Activated T-cell treated with anti-CD3 and anti-CD28 coated beads, Interleukin-2, amount 50 U/mL, for 72 hours (primary cell): Measurements from ENCODE around the gene FAM236B. TPM values are rescaled to one million over a fixed set of nuclear protein-coding genes. Genes with fewer than 3 reads are reported as not detected.
"Not testable (repeated sequence)": the region's sequence is repeated elsewhere in the genome, so short reads cannot be mapped to it uniquely, and the experiment has no call there.

Experiments
- ATAC-seq, 2 donors: fragments of 150-1000 bp; cut with Tn5 transposase; replicated peaks in 1 of 2; 2 replicates each; pipeline ENCODE4 v1.10.0; 2021; ENCODE audit warnings: moderate library complexity in 2 of 2, mild to moderate bottlenecking in 1 of 2
- DNase-seq, 2 donors: peaks; one replicate each; pipeline ENCODE4 v3.0.0; 2021 to 2022; ENCODE audit warnings: mixed read lengths in 1 of 2
- H3K27ac Mint-ChIP-seq: one replicate; pipeline ENCODE4 v1.8.0; 2022; ENCODE audit warnings: mild to moderate bottlenecking, moderate library complexity, mixed read lengths
- H3K27me3 Mint-ChIP-seq: one replicate; pipeline ENCODE4 v1.8.0; 2022; ENCODE audit warnings: low read depth, mixed read lengths
- H3K36me3 Mint-ChIP-seq, 2 donors: one replicate each; pipeline ENCODE4 v1.8.0; 2022; ENCODE audit warnings: mixed read lengths in 2 of 2, mild to moderate bottlenecking in 1 of 2; ENCODE audit not compliant: insufficient read depth in 2 of 2
- H3K4me1 Mint-ChIP-seq: one replicate; pipeline ENCODE4 v1.8.0; 2022; ENCODE audit warnings: low read depth, mixed read lengths
- H3K4me3 Mint-ChIP-seq, 2 donors: one replicate each; pipeline ENCODE4 v1.8.0; 2022; ENCODE audit warnings: mild to moderate bottlenecking in 2 of 2, mixed read lengths in 2 of 2, moderate library complexity in 2 of 2
- H3K9me3 Mint-ChIP-seq, 2 donors: one replicate each; pipeline ENCODE4 v1.8.0; 2022; ENCODE audit warnings: mixed read lengths in 2 of 2
- total RNA-seq, 2 donors: library from RNA; stranded (reverse); gene quantifications; one replicate each; pipeline ENCODE4 v1.2.3, GENCODE V29; 2022

Gene FAM236B
- total RNA-seq, 2 donors from 2014 or later, result not detected

DNA sequence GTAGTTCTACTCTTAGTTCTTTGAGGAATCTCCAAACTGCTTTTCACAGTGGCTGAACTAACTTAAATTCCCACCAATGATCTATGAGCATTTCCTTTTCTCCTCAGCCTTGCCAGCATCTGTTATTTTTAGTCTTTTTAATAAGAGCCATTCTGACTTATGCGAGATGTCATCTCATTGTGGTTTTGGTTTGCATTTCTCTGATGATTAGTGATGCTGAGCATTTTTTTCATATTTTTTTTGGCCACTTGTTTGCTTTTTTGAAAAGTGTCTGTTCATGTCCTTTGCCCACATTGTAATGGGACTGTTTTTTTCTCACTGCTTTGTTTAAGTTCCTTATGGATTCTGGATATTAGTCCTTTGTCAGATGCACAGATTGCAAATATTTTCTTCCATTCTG lies 46.9 kb downstream of the FAM236B start:
- Mint-ChIP-seq H3K36me3 (no peaks in the 10 kb centered on the region), H3K4me1 (no peaks in the 10 kb centered on the region), H3K27me3 (peaks cover 68% of the 10 kb centered on the region), H3K9me3 (peaks cover 0 to 4% of the 10 kb centered on the region in 2 donors), H3K4me3 (no peak overlapping the region), H3K27ac (no peak overlapping the region)
- DNase-seq, result no peak
- no peak for ATAC-seq

DNA sequence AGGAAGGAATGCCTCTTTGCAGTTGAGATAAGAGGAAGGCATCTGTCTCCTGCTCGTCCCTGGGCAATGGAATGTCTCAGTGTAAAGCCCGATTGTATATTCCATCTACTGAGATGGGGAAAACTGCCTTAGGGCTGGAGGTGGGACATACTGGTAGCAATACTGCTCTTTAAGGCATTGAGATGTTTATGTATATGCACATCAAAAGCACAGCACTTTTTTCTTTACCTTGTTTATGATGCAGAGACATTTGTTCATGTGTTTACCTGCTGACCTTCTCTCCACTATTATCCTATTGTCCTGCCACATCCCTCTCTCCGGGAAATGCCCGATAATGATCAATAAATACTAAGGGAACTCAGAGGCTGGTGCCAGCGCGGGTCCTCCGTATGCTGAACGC lies 48.8 kb downstream of the FAM236B start:
- ATAC-seq, H3K27ac Mint-ChIP-seq, H3K4me1 Mint-ChIP-seq, H3K4me3 Mint-ChIP-seq, H3K9me3 Mint-ChIP-seq, DNase-seq, H3K36me3 Mint-ChIP-seq: not testable (repeated sequence)
- peaks cover 75% of the 10 kb centered on the region for H3K27me3 Mint-ChIP-seq

Other genes with a start within 250 kb of the FAM236B start
- 10 to 100 TPM; 23.5 to 24.3 TPM for gene HDAC8, start 209.8 kb downstream of the FAM236B start, total RNA-seq
- 1 to 10 TPM; 5.9 to 7.5 TPM for gene PHKA1, start 68.4 kb downstream of the FAM236B start, total RNA-seq
- gene DMRTC1B, start 5.8 kb downstream of the FAM236B start, total RNA-seq, result under 1 TPM; 0.30 to 0.38 TPM
- gene FAM236D, start 25.6 kb upstream of the FAM236B start, total RNA-seq, result not detected
- gene FAM236C, start 130.0 kb upstream of the FAM236B start, total RNA-seq, result not detected
- not detected for gene FAM236A, start 155.5 kb upstream of the FAM236B start, total RNA-seq
- under 1 TPM; 0.30 to 0.36 TPM for gene DMRTC1, start 161.2 kb upstream of the FAM236B start, total RNA-seq
- not detected for gene PABPC1L2B, start 220.3 kb upstream of the FAM236B start, total RNA-seq